HS-5 (cell line): ENCODE results near the gene ZNF341.

Experiments used
- DNase-seq: peaks from one replicate; pipeline ENCODE4 v3.0.0-alpha.2; 2012; ENCODE audit warnings: low read depth

ZNF341 gene

GRCh38 chr20:33702861-33703260, 28.9 kb upstream of the ZNF341 start:
- DNase-seq: no peak

- no peak for DNase-seq
Measured at GRCh38 chr20:33703498-33704137, 28.2 kb upstream of the ZNF341 start.

DNA sequence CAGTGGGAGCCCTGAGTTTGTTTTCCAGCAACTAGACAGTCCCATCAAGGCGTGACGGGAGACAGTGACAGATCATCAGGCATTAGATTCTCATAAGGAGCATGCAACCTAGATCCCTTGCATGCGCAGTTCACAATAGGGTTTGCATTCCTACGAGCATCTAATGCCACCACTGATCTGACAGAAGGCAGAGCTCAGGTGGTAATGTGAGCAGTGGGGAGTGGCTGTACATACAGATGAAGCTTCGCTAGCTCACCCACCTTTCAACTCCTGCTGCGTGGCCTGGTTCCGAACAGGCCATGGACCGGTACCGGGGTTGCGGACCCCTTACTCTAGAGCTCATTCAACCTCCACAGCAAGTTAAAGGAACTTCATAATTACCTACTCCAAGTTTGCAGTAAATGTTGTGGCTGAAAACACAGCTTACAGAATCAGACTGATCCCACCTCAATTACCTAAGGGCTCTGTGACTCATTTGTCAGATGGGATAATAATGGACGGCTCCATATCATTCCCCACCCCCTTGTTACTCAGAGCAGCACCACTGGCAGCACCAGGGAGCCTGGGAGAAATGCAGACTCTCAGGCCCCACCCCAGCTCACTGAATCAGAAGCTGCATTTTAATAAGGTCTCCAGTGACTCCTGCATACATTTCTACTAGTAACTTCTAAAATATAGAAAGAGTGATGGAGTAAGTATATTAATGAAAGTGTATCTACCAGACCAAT, 27.4 kb upstream of the ZNF341 start:
- no peak for DNase-seq

DNA sequence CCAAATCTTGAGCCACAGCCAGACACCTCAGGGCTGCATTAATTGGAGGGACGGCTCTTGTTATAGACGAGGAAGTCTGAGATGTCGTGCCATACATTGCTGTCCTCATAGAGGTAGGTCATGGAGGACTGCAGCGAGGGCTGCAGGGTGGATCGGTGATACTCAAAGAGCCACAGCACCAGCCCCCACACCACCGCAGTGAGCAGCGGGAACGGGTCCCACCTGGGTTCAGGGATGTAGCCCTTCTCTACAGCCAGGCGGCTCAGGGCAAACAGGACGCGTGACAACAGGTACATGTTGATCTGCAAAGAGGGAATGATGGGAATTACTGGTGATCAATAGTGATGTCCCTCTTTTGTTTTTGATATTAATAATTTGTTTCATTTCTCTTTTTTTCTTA, 24.1 kb upstream of the ZNF341 start:
- DNase-seq: no peak

DNA sequence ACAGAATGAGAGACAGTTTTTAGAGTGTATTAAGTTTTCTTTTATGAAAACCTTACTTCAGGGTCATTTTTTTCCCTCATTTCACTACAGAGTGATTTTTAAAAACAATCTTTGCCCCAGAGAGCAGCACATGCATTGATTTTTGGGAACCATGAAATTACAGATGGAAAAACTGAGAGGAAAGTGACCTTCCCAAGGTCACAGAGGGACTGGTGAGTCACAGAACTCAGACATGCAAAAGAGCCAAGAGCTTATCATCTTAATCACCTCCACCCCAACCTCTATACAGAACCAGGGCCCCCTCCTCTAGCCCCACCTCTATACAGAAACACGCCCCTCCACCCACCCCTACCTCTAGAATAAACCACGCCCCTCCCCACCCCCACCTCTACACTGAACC, 22.4 kb upstream of the ZNF341 start:
- DNase-seq: no peak

DNA sequence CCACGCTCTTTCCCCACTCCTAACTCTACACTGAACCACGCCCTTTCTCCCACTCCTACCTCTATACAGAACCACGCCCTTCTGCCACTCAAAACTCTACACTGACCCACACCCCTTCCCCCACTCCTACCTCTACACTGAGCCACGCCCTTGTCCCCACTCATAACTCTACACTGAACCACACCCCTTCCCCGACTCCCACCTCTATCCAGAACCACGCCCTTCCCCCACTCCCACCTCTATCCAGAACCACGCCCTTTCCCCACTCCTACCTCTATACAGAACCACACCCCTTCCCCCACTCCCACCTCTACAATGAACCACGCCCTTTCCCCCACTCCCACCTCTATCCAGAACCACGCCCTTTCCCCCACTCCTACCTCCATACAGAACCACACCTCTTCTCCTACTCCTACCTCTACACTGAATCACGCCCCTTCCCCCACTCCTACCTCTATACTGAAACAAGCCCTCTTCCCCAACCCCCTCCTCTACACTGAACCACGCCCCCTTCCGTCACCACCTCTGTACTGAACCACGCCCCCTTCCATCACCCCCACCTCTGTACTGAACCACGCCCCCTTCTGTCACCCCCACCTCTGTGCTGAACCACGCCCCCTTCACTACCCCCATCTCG, 21.8 kb upstream of the ZNF341 start:
- no peak for DNase-seq

- no peak for DNase-seq
Measured at GRCh38 chr20:33710681-33711445, 20.9 kb upstream of the ZNF341 start.

GRCh38 chr20:33711446-33711738, 20.4 kb upstream of the ZNF341 start:
- DNase-seq: no peak

DNA sequence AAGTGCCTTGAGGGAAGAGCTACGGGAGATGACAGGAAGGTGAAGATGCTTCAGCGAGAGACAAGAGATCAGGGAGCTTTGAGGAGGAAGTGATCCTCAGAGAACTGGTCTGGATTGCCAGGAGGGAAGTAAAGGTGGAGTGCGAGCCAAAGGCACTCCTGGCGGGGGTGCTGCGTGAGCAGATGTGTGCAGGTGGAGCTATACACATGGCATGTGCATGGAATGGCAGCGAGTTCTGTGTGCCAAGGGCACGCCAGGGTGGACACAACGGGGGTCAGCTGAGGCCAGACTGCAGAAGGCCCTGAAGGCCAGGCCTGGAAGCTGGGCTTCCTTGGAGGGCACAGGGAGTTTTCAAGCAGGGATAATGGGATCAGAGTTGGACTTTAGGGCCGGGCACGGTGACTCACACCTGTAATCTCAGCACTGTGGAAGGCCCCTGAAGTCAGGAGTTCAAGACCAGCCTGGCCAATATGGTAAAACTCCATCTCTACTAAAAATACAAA, 17.9 kb upstream of the ZNF341 start:
- no peak for DNase-seq

GRCh38 chr20:33716498-33716897, 15.3 kb upstream of the ZNF341 start:
- no peak for DNase-seq

DNA sequence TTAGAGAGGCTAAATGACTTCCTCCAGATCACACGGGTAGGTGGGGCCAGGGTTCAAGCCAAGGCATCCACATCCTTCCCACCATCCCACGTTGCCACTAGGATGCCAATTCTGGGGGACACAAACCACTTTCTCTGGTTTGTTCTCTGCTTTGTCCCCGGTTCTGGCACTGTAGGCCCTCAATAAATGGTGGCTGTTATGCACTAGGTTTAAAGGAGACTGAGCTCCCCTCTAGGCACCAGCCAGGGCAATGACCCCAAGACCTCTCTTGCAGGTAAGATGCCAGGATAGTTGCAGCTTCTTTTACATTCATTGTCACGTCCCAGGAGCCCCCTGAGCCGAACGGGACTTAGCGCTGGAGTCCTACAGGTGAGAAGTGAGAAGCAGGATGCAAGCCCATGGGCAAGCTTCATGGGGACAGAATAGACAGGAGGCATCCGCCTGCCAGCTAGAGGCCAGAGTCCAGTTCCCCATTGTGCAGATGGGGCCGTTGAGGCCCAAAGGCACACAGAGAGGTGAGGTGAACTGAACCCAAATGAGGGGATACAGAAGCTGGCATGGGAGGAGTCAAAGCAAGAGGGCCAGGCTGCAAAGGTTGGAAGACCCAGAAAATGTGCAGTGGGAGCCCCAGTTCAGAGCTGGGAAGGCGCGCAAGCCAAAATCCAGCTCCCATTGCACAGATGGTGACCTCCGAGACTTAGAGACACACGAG, 12.4 kb upstream of the ZNF341 start:
- DNase-seq: no peak

DNA sequence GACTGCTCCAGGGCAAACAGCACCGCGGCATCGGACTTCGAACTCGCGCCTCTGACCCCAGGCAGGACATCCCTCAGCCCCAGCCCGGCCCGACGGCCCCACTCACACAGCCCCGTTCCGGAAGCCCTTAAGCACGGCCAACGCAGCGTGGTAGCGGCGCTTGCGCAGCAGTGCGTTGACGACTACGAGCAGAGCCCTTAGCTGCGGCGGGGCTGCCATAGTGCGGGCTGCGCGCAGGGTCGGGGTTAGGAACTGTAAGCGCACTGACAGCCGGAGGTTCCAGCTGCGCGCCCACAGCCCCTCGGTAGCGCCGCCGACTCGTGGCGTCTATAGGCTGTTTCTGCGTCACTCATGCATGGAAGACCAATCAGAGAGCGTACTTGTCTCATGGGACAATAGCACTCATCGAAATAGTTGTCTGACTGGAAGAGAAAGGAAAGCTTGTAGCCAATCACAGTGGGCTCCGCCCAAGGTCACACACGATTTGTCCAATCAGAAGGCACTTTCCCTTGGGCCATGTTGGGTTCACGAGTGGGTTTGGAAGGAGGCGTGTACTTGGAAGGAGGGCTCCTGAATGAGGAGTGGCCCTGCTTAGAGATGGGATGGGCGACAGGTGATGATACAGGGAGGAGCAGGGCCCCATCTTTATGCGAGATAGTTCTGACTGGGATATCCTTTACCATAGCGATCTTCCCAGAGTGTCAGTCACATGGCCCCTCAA, 11.6 kb upstream of the ZNF341 start, which contains the start of gene PXMP4:
PXMP4 (minus strand) TSS at position 322 of the 721 bp plus-strand sequence; CDS start at position 219, 103 bp downstream.
- DNase-seq: peak; percentile 95

GRCh38 chr20:33721391-33722140, 10.2 kb upstream of the ZNF341 start:
- DNase-seq: no peak

DNA sequence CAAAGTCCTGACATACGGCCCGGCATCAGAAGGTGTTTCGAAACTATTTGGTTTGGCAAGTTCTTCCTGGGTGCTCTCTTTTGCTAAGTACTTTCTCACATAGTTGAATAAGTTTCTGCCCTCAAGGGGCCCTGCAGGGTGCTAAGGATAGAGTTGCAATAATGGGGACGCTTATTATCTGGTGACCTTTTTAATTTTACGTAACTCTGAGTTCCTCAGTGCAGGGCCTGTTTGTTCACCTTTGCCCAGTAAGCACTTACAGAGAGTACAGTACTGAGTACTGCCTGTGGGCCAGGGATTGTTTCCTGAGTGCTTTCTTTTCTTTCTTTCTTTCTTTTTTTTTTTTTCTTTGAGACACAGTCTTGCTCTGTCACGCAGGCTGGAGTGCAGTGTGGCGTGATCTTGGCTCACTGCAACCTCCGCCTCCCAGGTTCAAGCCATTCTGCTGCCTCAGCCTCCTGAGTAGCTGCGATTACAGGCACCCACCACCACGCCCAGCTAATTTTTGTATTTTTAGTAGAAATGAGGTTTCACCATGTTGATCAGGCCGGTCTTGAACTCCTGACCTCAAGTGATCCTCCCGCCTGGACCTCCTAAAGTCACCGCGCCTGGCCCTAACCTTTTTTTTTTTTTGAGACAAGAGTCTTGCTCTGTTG, 7.2 kb upstream of the ZNF341 start:
- DNase-seq: no peak

- no peak for DNase-seq
Measured at GRCh38 chr20:33725607-33726264, 6.1 kb upstream of the ZNF341 start.

DNA sequence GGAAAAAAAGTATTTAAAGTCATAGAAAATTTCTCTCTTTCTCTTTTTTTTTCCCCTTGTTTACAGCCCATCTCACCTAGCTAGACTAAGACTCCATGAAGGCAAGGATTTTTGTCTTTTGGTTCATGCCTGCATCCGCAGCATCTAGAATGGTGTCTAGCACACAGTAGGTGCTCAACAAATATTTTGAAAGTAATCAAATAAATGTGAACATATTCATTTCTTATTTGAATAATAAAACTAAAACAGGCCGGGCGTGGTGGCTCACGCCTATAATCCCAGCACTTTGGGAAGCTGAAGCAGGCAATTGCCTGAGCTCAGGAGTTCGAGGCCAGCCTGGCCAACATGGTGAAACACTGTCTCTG, 4.7 kb upstream of the ZNF341 start:
- DNase-seq: no peak

DNA sequence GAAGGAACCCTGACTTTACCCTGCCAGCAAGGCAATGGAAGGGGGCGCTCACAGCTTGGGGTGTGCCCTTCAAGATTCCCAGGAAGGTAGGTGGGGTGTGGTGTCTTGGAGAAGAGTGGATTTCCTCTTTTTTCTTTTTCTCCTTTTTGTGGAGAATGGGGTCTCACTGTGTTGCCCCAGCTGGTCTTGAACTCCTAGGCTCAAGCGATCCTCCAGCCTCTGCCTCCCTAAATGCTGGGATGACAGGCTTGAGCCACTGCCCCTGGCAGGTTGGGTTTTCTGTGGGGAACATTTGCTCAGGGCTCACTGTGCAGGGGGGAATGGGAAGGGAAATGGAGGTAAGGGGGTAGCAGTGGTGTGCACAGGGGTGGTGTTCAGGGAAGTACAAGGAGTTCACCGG, 4.0 kb upstream of the ZNF341 start:
- no peak for DNase-seq

- no peak for DNase-seq
Measured at GRCh38 chr20:33728463-33728862, 3.3 kb upstream of the ZNF341 start.

DNA sequence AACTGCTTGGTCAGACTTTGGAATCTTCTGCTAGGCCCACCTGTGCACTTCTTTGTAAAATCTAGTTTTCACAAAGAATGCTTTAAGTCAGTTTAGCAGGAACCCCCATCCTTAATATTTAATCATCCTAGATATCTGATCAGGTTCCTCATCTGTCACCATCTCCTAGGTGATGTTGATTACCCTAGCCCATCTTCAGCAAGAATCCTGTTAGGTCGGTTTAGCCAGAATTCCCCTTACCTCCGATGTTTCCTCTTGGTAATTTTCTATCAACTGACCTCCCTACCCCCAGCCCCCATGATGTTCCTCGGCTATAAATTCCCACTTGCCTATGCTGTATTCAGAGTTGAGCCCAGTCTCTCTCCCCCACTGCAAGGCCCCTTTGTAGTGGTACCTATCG, 2.7 kb upstream of the ZNF341 start:
- no peak for DNase-seq
